Adipocyte (in vitro differentiated cells): ENCODE results near the gene KLHL1.
A peak's percentile ranks its signal among the peaks of the same experiment; 100 is the strongest.
"Not testable (repeated sequence)": the region's sequence is repeated elsewhere in the genome, so short reads cannot be mapped to it uniquely, and the experiment has no call there.

Source experiments
- DNase-seq: peaks from one replicate; pipeline ENCODE4 v3.0.0-alpha.2; 2015; ENCODE audit warnings: low read depth
- H3K27me3 ChIP-seq: replicated peaks from 2 replicates; pipeline ENCODE4 v1.7.0; 2013; ENCODE audit warnings: mild to moderate bottlenecking, low read length, moderate library complexity; ENCODE audit not compliant: control insufficient read depth, insufficient read depth
- H3K36me3 ChIP-seq: 2 replicates; pipeline ENCODE4 v1.7.0; 2013; ENCODE audit warnings: low read length, mild to moderate bottlenecking, moderate library complexity; ENCODE audit not compliant: control insufficient read depth, insufficient read depth, severe bottlenecking
- H3K4me1 ChIP-seq: 2 replicates; pipeline ENCODE4 v1.7.0; 2013; ENCODE audit warnings: mild to moderate bottlenecking, low read length, moderate library complexity; ENCODE audit not compliant: control insufficient read depth, insufficient read depth
- H3K4me3 ChIP-seq: 2 replicates; pipeline ENCODE4 v1.7.0; 2013; ENCODE audit warnings: mild to moderate bottlenecking, low read length, moderate library complexity
- H3K9ac ChIP-seq: 2 replicates; pipeline ENCODE4 v1.7.0; 2013; ENCODE audit warnings: mild to moderate bottlenecking, low read length, moderate library complexity
- H3K9me3 ChIP-seq: 2 replicates; pipeline ENCODE4 v1.7.0; 2013; ENCODE audit warnings: mild to moderate bottlenecking, low read length, moderate library complexity; ENCODE audit not compliant: control insufficient read depth

The KLHL1 gene, protein sequence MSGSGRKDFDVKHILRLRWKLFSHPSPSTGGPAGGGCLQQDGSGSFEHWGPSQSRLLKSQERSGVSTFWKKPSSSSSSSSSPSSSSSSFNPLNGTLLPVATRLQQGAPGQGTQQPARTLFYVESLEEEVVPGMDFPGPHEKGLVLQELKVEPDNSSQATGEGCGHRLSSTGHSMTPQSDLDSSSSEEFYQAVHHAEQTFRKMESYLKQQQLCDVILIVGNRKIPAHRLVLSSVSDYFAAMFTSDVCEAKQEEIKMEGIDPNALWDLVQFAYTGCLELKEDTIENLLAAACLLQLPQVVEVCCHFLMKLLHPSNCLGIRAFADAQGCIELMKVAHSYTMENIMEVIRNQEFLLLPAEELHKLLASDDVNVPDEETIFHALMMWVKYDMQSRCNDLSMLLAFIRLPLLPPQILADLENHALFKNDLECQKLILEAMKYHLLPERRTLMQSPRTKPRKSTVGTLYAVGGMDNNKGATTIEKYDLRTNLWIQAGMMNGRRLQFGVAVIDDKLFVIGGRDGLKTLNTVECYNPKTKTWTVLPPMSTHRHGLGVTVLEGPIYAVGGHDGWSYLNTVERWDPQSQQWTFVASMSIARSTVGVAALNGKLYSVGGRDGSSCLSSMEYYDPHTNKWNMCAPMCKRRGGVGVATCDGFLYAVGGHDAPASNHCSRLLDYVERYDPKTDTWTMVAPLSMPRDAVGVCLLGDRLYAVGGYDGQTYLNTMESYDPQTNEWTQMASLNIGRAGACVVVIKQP

DNA sequence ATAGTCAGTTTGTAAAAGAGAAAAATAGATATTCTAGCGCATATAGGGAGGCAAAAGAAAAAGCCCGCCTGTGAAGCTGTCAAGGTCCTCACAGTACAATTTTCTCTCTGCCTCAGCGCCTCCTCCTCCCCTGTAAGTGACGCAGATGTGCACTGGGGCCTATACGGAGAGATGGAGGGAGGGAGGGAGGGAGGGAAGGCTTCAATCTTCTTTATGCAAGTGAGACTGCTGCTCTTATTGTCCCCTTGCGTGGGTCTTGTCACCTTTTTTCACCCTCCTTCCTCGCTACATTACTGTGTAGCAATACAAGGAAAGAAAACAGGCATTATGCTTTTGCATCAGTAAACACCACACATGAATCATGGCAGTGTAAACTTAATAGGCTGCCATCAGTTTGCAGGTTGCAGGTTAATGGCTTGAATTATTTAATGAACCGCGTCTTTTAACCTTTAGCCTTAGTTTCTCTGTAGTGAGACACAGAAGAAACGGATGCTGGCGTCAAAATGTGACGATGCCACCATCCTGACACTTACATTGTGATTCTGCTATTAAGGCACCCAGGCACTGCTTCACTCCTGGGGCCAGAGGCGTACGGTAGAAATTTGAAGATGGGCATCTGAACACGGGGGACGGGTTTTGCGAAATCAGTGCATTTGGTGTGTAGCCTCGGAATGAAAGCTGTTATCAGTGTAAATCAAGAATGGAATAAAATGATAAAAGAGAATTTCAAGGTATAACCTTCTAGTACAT, at the start of gene KLHL1:
TSS of gene KLHL1 (minus strand) at position 97 of the 750 bp plus-strand sequence. CDS start 753 bp downstream, outside the sequence.
- H3K4me1 ChIP-seq, result no peaks in the 10 kb centered on the region
- H3K4me3 ChIP-seq, result no peak within 1 kb of the TSS
- no peaks in the 10 kb centered on the region for H3K27me3 ChIP-seq
- H3K9ac ChIP-seq, result no peak within 1 kb of the TSS
- H3K9me3 ChIP-seq, result no peaks in the 10 kb centered on the region
- H3K36me3 ChIP-seq, result no peaks in the 10 kb centered on the region
- no peak for DNase-seq

DNA sequence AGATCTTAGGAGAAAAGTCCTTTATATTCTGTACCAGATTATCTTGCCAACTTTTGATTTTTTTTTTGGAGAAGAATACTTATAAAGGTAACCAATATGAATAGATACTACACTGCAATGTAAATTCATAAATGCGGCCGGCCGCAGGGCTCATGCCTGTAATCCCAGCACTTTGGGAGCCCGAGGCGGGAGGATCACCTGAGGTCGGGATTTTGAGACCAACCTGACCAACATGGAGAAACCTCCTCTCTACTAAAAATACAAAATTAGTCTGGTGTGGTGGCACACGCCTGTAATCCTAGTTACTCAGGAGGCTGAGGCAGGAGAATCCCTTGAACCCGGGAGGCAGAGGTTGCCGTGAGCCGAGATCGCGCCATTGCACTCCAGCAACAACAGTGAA, 34.4 kb upstream of the KLHL1 start:
- H3K4me3 ChIP-seq, H3K27me3 ChIP-seq, H3K36me3 ChIP-seq, H3K9ac ChIP-seq, H3K9me3 ChIP-seq, DNase-seq, H3K4me1 ChIP-seq: not testable (repeated sequence)

DNA sequence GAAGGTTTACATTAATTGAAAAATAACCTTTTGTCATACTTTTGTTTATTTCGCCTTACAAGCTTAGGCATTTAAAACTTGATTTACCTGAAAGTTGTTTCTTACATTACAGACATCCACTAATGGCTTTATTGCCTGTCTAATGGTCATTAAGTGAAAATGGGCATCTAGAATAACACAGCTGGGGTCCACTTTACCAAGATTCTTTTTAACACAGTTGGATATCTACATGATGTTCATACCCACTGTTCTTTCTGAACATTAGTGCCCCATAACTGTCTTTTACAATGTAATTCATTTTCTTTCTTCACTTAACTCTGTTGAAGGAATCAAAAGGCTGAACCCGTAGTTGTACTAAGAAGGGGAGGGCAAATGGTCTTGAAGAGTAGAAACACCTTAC, 19.8 kb upstream of the KLHL1 start:
- Histone ChIP-seq H3K4me3 (no peak overlapping the region), H3K36me3 (no peaks in the 10 kb centered on the region), H3K9ac (no peak overlapping the region), H3K9me3 (no peaks in the 10 kb centered on the region), H3K27me3 (no peaks in the 10 kb centered on the region), H3K4me1 (no peaks in the 10 kb centered on the region)
- DNase-seq, result no peak

DNA sequence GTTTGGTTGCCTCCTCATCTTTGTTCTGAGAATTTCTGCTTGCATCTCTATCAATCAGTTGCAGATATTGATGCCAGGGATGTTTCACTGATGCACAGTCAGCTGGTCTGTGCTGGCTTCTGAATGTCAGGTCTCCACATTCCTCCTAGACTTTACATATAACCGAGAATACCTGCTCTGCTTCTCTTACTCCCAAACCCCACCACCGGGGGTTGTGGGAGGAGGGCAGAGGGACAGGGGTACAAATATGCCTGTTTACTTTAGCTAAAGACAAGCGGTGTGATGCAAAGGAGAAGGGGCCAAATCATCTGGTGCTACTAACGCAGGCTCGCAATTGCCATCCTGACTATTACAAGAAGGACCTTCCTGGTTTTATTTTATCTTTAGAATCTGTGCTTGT, 17.4 kb upstream of the KLHL1 start:
- no peak for DNase-seq
- Histone ChIP-seq H3K9ac (no peak overlapping the region), H3K36me3 (no peaks in the 10 kb centered on the region), H3K27me3 (no peaks in the 10 kb centered on the region), H3K4me3 (no peak overlapping the region), H3K4me1 (no peaks in the 10 kb centered on the region), H3K9me3 (no peaks in the 10 kb centered on the region)

DNA sequence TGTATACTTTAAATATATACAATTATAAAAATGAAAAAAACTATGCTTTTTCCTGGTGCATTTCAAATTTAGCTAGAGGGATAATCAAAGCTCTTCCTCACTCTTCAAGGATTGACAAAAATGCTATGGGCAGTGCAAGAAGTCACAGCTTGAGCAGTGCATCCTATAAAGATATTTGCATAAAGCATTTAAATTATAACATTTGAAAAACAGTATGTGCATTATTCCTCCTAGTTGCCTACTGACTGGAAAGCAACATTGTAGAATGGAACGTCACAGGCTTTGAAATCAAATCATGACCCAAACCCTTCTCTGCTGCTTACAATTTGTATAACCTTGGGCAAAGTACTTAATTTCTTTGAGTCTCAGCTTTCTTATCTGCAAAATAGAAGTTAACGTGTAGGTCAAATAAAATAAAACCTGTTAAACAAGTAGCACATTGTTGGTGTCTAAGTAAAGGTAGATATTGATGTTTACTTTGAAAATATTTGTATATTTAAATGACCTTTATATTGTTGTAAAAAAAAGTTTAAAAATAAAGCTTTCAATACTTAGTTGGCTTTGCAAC, 9.2 kb upstream of the KLHL1 start:
- H3K4me3 ChIP-seq, result no peak overlapping the region
- no peak for DNase-seq
- no peaks in the 10 kb centered on the region for H3K27me3 ChIP-seq
- H3K4me1 ChIP-seq, result no peaks in the 10 kb centered on the region
- no peak overlapping the region for H3K9ac ChIP-seq
- no peaks in the 10 kb centered on the region for H3K36me3 ChIP-seq
- no peaks in the 10 kb centered on the region for H3K9me3 ChIP-seq

DNA sequence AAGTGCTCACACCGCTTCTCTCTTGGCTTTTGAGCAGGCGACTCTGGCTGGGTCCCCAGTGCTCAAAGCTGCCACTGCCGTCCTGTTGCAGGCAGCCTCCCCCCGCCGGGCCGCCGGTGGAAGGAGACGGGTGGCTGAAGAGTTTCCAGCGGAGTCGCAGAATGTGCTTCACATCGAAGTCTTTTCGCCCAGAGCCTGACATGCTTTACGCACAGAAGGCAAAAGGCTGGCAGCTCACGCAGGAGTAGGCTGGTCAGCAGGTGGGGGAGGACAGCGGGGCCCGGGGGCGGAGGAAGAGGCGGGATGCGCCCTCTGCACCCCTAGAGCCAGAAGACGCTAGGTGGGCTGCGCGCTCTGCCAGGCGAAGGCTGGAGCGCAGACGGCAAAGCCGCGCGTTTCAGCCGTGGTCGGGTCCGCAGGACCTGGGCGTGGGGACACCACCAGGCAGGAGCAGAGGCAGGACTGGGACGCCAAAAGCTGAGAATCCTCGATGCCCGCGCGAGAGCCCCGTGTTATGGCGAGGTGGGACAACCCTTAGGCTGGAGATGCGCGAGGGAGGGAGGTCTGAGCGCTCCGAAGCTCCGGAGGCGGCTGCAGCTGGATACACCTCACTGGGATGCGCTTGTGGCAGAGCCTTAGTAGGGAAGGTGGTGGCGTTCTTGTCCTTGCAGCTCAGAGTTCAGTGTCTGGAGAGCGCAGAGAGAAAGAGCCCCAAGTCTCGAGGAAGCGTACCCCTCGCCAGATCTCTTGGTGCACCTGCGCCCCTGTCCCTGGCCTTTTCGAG, 562 bp downstream of the KLHL1 start, which contains the start of gene ATXN8OS:
TSS of gene ATXN8OS (plus strand) at position 329 of the 784 bp plus-strand sequence.
- H3K4me3 ChIP-seq, result no peak within 1 kb of the TSS
- no peak for DNase-seq

DNA sequence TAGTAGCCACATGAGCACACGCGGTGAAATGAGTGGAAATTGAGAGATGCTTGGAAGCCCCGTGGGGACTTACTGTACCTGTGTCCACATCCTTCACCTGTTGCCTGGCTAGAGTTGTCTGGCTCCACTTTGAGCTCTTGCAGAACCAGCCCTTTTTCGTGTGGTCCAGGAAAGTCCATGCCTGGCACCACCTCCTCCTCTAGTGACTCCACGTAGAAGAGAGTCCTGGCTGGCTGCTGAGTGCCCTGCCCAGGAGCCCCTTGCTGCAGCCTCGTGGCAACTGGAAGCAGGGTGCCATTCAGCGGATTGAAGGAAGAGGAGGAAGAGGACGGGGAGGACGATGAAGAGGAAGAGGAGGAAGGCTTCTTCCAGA, 1.1 kb downstream of the KLHL1 start:
- Histone ChIP-seq H3K36me3 (no peaks in the 10 kb centered on the region), H3K4me1 (no peaks in the 10 kb centered on the region), H3K27me3 (no peaks in the 10 kb centered on the region), H3K9ac (no peak overlapping the region), H3K9me3 (no peaks in the 10 kb centered on the region), H3K4me3 (no peak overlapping the region)
- no peak for DNase-seq

More for the DNA sequence above, 562 bp downstream of the KLHL1 start, which contains the start of gene ATXN8OS:
- Histone ChIP-seq H3K9me3 (no peaks in the 10 kb centered on the region), H3K4me1 (no peaks in the 10 kb centered on the region), H3K27me3 (no peaks in the 10 kb centered on the region), H3K9ac (no peak within 1 kb of the TSS), H3K36me3 (no peaks in the 10 kb centered on the region)

DNA sequence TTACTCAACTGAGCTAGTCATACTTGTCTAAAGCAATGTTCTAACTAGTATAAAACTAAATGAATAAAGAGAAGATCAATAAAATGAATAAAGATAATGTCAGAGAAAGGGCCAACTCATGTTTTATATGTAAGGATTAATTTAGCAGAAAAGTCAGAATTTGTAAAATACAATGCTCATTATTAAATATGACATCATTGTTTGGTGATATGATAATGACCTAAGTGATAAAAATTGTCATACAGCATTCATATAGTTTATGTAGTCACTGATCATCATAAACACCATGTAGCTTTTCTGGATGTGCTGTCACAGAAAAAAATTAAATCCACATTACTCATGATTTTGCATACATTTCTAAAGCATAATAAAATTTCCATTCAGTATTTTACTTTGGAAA, 3.8 kb downstream of the KLHL1 start:
- H3K4me1 ChIP-seq, result no peaks in the 10 kb centered on the region
- DNase-seq, result no peak
- no peaks in the 10 kb centered on the region for H3K36me3 ChIP-seq
- no peak overlapping the region for H3K9ac ChIP-seq
- no peak overlapping the region for H3K4me3 ChIP-seq
- H3K9me3 ChIP-seq, result no peaks in the 10 kb centered on the region
- no peaks in the 10 kb centered on the region for H3K27me3 ChIP-seq

DNA sequence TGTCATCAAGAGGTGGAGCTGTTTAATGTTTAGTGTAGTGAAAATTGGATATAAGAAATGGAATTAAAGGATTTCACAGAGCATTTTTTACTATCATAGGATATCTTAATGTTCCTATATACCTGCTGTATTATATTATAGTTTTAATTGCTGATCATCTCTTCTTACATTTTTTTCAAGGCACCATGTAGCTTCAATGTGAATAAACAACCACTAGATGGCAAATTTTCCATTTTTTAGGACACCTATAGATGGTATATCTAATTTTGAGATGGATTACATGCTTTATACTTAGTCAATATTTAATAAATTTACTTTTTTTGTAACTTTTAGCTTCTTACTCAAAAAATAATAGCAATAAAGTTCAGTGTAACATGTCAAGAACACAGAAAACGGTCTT, 9.6 kb downstream of the KLHL1 start:
- Histone ChIP-seq H3K9me3 (no peaks in the 10 kb centered on the region), H3K36me3 (no peaks in the 10 kb centered on the region), H3K27me3 (no peaks in the 10 kb centered on the region), H3K9ac (no peak overlapping the region), H3K4me3 (no peak overlapping the region), H3K4me1 (no peaks in the 10 kb centered on the region)
- DNase-seq, result peak; percentile 4

DNA sequence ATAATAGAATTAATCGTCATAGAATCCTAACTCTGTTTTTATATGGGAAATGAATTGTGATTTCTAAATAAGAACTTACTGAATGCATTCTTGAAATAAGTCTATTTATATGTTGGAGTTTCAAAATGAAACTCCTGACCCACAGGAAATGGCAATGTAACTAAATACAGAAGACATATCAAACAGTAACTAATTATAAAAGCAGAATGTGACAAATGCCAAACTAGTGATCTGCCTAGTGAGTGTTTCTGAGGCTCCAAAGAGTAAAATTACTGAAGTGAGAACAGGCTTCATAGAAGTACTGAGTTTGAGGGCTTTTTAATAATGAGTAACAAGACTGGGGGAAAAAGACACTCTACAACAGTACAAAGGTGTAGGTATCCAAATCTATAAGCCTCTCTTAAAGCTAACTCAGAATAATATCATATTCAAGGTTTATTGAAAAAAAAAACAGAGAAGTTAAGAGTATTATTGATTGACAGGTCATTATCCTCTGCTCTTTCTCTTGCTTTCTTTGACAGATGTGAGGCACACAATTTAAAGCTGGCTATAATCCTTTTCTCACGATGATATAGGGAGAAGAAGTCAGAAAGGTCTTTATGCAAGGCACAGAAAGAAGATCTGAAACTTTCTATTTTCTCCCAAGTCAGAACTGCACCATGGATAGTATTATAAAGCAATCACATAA, 18.1 kb downstream of the KLHL1 start:
- H3K27me3 ChIP-seq, result no peaks in the 10 kb centered on the region
- no peaks in the 10 kb centered on the region for H3K4me1 ChIP-seq
- no peaks in the 10 kb centered on the region for H3K36me3 ChIP-seq
- no peaks in the 10 kb centered on the region for H3K9me3 ChIP-seq
- H3K9ac ChIP-seq, result no peak overlapping the region
- H3K4me3 ChIP-seq, result no peak overlapping the region
- no peak for DNase-seq
